HepG2 (cell line): ENCODE data around the gene IFNAR1. TPM values are rescaled to one million over a fixed set of nuclear protein-coding genes. Genes with fewer than 3 reads are reported as not detected.

Experiments
- CC2D1A ChIP-seq: sonication (generic); formaldehyde crosslinking; IDR thresholded peaks from 2 replicates; pipeline ENCODE4 v1.8.1; 2023; ENCODE audit warnings: mild to moderate bottlenecking, missing genetic modification reagents
- FOSL1 ChIP-seq: sonication (generic); formaldehyde crosslinking; IDR thresholded peaks from 2 replicates; pipeline ENCODE4 v1.9.0; 2021; ENCODE audit warnings: missing genetic modification reagents, borderline replicate concordance
- GLI4 ChIP-seq: sonication (generic); formaldehyde crosslinking; IDR thresholded peaks from 2 replicates; pipeline ENCODE4 v1.5.1; 2020; ENCODE audit warnings: missing genetic modification reagents, mild to moderate bottlenecking, moderate library complexity, borderline replicate concordance
- IKZF1 ChIP-seq: fragments of 450-650 bp; IDR thresholded peaks from 2 replicates; pipeline ENCODE4 v1.7.1; 2016
- IKZF4 ChIP-seq: sonication (generic); formaldehyde crosslinking; IDR thresholded peaks from 2 replicates; pipeline ENCODE4 v1.5.1; 2020; ENCODE audit warnings: borderline replicate concordance, mild to moderate bottlenecking, low read depth, missing genetic modification reagents; ENCODE audit errors: not compliant biosample characterization
- MEF2D ChIP-seq: sonication (generic); formaldehyde crosslinking; IDR thresholded peaks from 2 replicates; pipeline ENCODE4 v1.5.1; 2020; ENCODE audit warnings: mild to moderate bottlenecking, missing genetic modification reagents
- RAD51 ChIP-seq: fragments of 450-650 bp; IDR thresholded peaks from 2 replicates; pipeline ENCODE4 v1.6.1; 2016; ENCODE audit warnings: borderline replicate concordance
- RFX1 ChIP-seq: fragments of 450-650 bp; IDR thresholded peaks from 2 replicates; pipeline ENCODE4 v1.6.1; 2017
- RFXANK ChIP-seq: IDR thresholded peaks from 2 replicates; pipeline ENCODE4 v1.6.1; 2016
- SMC3 ChIP-seq: IDR thresholded peaks from 2 replicates; pipeline ENCODE4 v1.6.1; 2011; ENCODE audit warnings: low read length, improper control_type of control experiment
- ZNF101 ChIP-seq: sonication (generic); formaldehyde crosslinking; IDR thresholded peaks from 2 replicates; pipeline ENCODE4 v1.4.0; 2020; ENCODE audit warnings: mild to moderate bottlenecking, low read depth, missing genetic modification reagents, borderline replicate concordance
- ZNF224 ChIP-seq: sonication (generic); formaldehyde crosslinking; IDR thresholded peaks from 2 replicates; pipeline ENCODE4 v1.5.0; 2020; ENCODE audit warnings: mild to moderate bottlenecking, missing genetic modification reagents
- ZNF225 ChIP-seq: sonication (generic); formaldehyde crosslinking; IDR thresholded peaks from 2 replicates; pipeline ENCODE4 v1.4.0; 2020; ENCODE audit warnings: mild to moderate bottlenecking, missing genetic modification reagents
- ZNF468 ChIP-seq: sonication (generic); formaldehyde crosslinking; IDR thresholded peaks from 2 replicates; pipeline ENCODE4 v1.8.0; 2022; ENCODE audit warnings: mild to moderate bottlenecking, moderate library complexity, missing genetic modification reagents
- ZNF615 ChIP-seq: sonication (generic); formaldehyde crosslinking; IDR thresholded peaks from 2 replicates; pipeline ENCODE4 v1.5.0; 2020; ENCODE audit warnings: mild to moderate bottlenecking, missing genetic modification reagents, borderline replicate concordance
- ZNF703 ChIP-seq: sonication (generic); formaldehyde crosslinking; IDR thresholded peaks from 2 replicates; pipeline ENCODE4 v1.5.1; 2020; ENCODE audit warnings: missing genetic modification reagents, mild to moderate bottlenecking, moderate library complexity, borderline replicate concordance
- ZNF83 ChIP-seq: sonication (generic); formaldehyde crosslinking; IDR thresholded peaks from 2 replicates; pipeline ENCODE4 v1.4.0; 2020; ENCODE audit warnings: missing genetic modification reagents, mild to moderate bottlenecking, borderline replicate concordance
- polyA plus RNA-seq, 8 experiments: library from polyadenylated mRNA; depleted of rRNA in 3 of 8; stranded (reverse) in 7 of 8; unstranded in 1 of 8; fragments of >200 nt; fragmentation: Illumina TruSeq in 4 of 8; extraction: Trizol in 4 of 8; gene quantifications; 2 replicates each; pipeline versions ENCODE4 v1.2.1 to v1.2.3, GENCODE V29; 2011 to 2016; ENCODE audit warnings: low read depth in 4 of 8, missing spikeins in 1 of 8, mixed read lengths in 1 of 8; ENCODE audit not compliant: insufficient read depth in 1 of 8
- total RNA-seq, 5 experiments: library from RNA; depleted of rRNA; stranded (reverse); fragments of >200 nt; fragmentation: Illumina TruSeq; extraction: Trizol; gene quantifications; 2 replicates each; pipeline ENCODE4 v1.2.3, GENCODE V29; 2016; ENCODE audit warnings: low read depth in 1 of 5
- TF ChIP-seq, protein P1 (sequence below), 2 experiments: sonication (generic) in 1 of 2; formaldehyde crosslinking in 1 of 2; IDR thresholded peaks; 2 replicates each; pipeline versions ENCODE4 v1.6.1 to v1.9.0; 2014 to 2022; ENCODE audit warnings: antibody characterized with exemption in 1 of 2, borderline replicate concordance in 1 of 2, inconsistent platforms in 1 of 2, low read depth in 1 of 2, missing genetic modification reagents in 1 of 2
- TF ChIP-seq, protein P2 (sequence below): sonication (generic); formaldehyde crosslinking; IDR thresholded peaks from 2 replicates; pipeline ENCODE4 v1.4.0; 2020; ENCODE audit warnings: missing genetic modification reagents, mild to moderate bottlenecking, borderline replicate concordance
- TF ChIP-seq, protein P3 (sequence below): sonication (generic); formaldehyde crosslinking; IDR thresholded peaks from 2 replicates; pipeline ENCODE4 v1.5.0; 2020; ENCODE audit warnings: missing genetic modification reagents, mild to moderate bottlenecking, borderline replicate concordance

IFNAR1 gene
- total and polyA plus RNA-seq, 2 of the 13 experiments (the other 11 are each of a cell fraction or from before 2014, with no cell fraction given), result 6.7 to 9.3 TPM

DNA sequence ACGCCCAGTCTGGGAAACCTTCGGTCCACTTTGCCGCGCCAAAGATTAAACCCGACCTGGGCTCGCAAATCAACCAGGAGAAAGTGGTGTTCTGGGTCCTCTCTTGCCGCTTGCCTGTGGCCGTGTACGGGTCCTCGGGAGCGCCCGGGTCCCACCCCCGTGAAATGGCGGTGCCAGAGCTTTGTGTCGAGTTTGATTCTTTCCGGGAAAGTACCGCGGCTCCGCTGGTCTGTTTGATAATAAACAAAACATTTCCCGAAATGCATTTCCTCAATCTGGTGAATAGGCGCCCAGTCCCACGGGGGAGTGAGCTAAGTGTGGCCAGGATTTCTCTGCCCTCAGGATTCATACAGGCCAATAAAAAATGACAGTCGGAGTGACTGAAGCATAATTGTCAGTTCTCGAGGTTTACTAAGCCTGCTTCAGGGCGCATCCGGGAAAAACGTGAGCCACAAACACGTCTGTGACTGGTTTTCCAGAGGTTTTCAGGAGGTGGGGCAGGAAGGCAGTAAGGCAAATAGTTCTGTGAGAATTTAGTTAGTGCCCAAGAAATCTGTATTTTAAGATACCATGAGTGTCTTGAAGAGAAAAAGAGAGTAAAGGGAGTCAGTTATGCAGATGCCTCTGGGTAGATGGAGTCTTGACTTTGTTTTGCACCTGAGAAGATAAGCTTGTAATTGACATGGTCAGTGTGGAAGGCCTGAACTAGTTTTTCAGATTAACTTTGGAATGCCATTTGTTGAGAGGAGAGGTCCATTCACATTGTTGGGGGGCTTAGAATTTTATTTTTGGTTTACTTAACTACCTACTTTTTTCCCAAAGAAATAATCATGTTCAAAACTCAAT, 675 bp downstream of the IFNAR1 start (continued):
- TF ChIP-seq, protein P1, sequence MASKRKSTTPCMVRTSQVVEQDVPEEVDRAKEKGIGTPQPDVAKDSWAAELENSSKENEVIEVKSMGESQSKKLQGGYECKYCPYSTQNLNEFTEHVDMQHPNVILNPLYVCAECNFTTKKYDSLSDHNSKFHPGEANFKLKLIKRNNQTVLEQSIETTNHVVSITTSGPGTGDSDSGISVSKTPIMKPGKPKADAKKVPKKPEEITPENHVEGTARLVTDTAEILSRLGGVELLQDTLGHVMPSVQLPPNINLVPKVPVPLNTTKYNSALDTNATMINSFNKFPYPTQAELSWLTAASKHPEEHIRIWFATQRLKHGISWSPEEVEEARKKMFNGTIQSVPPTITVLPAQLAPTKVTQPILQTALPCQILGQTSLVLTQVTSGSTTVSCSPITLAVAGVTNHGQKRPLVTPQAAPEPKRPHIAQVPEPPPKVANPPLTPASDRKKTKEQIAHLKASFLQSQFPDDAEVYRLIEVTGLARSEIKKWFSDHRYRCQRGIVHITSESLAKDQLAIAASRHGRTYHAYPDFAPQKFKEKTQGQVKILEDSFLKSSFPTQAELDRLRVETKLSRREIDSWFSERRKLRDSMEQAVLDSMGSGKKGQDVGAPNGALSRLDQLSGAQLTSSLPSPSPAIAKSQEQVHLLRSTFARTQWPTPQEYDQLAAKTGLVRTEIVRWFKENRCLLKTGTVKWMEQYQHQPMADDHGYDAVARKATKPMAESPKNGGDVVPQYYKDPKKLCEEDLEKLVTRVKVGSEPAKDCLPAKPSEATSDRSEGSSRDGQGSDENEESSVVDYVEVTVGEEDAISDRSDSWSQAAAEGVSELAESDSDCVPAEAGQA (IDR thresholded peaks at IDR 0.05; ENCODE audit: low read depth), result no peak
- TF ChIP-seq, protein P1 (CRISPR knock-in tag; IDR thresholded peaks at IDR 0.05; ENCODE audit: borderline replicate concordance), result no peak
- TF ChIP-seq IKZF4 (no peak), MEF2D (no peak), ZNF703 (no peak; the same call in 1 of the 2 replicates), ZNF224 (CRISPR knock-in tag) (no peak), CC2D1A (CRISPR knock-in tag) (no peak), ZNF83 (CRISPR knock-in tag) (no peak), RAD51 (no peak), FOSL1 (no peak), ZNF468 (no peak), ZNF615 (CRISPR knock-in tag) (no peak), ZNF101 (CRISPR knock-in tag) (no peak), SMC3 (no peak), RFXANK (CRISPR knock-in tag) (no peak), ZNF225 (CRISPR knock-in tag) (no peak), IKZF1 (no peak), GLI4 (CRISPR knock-in tag) (no peak), RFX1 (no peak)
- TF ChIP-seq, protein P2, sequence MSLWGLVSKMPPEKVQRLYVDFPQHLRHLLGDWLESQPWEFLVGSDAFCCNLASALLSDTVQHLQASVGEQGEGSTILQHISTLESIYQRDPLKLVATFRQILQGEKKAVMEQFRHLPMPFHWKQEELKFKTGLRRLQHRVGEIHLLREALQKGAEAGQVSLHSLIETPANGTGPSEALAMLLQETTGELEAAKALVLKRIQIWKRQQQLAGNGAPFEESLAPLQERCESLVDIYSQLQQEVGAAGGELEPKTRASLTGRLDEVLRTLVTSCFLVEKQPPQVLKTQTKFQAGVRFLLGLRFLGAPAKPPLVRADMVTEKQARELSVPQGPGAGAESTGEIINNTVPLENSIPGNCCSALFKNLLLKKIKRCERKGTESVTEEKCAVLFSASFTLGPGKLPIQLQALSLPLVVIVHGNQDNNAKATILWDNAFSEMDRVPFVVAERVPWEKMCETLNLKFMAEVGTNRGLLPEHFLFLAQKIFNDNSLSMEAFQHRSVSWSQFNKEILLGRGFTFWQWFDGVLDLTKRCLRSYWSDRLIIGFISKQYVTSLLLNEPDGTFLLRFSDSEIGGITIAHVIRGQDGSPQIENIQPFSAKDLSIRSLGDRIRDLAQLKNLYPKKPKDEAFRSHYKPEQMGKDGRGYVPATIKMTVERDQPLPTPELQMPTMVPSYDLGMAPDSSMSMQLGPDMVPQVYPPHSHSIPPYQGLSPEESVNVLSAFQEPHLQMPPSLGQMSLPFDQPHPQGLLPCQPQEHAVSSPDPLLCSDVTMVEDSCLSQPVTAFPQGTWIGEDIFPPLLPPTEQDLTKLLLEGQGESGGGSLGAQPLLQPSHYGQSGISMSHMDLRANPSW (CRISPR knock-in tag), result no peak
- TF ChIP-seq, protein P3, sequence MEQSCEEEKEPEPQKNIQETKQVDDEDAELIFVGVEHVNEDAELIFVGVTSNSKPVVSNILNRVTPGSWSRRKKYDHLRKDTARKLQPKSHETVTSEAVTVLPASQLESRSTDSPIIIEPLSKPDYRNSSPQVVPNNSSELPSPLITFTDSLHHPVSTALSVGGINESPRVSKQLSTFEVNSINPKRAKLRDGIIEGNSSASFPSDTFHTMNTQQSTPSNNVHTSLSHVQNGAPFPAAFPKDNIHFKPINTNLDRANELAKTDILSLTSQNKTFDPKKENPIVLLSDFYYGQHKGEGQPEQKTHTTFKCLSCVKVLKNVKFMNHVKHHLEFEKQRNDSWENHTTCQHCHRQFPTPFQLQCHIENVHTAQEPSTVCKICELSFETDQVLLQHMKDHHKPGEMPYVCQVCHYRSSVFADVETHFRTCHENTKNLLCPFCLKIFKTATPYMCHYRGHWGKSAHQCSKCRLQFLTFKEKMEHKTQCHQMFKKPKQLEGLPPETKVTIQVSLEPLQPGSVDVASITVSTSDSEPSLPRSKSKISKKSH (CRISPR knock-in tag), result no peak
